Common myeloid progenitor, CD34-positive (primary cell): ENCODE measurements around the gene LCE6A.

ENCODE experiments used
- CTCF ChIA-PET: fragments of 350-600 bp; sonication (Branson Sonifier 250); formaldehyde crosslinking; loops from one replicate; lab custom pipeline; 2021; ENCODE audit warnings: antibody characterized with exemption; lab: Charles Lee
- POLR2A ChIA-PET: fragments of 350-600 bp; sonication (Branson Sonifier 250); formaldehyde crosslinking; loops from one replicate; lab custom pipeline; 2021; ENCODE audit warnings: antibody characterized with exemption; lab: Charles Lee
- DNase-seq, 3 donors: peaks; one replicate each; pipeline versions ENCODE4 v3.0.0 to v3.0.0-alpha.2; 2013
- H3K27ac ChIP-seq, 2 experiments: 1 replicate in 1 of 2; 2 replicates in 1 of 2; pipeline ENCODE4 v1.7.0; 2013; ENCODE audit warnings: inconsistent platforms in 2 of 2, low read length in 2 of 2, mild to moderate bottlenecking in 2 of 2, low read depth in 1 of 2, moderate library complexity in 1 of 2; ENCODE audit not compliant: severe bottlenecking in 2 of 2, insufficient read depth in 1 of 2, poor library complexity in 1 of 2
- H3K27me3 ChIP-seq, 5 experiments: replicated peaks in 2 of 5; 1 replicate in 3 of 5; 2 replicates in 2 of 5; pipeline versions ENCODE4 v1.6.1 to v1.7.0; 2013; ENCODE audit warnings: low read length in 4 of 5, mild to moderate bottlenecking in 2 of 5, moderate library complexity in 2 of 5, inconsistent platforms in 1 of 5; ENCODE audit not compliant: insufficient read depth in 5 of 5, control insufficient read depth in 4 of 5
- H3K36me3 ChIP-seq, 4 experiments: 1 replicate in 2 of 4; 2 replicates in 2 of 4; pipeline versions ENCODE4 v1.6.1 to v1.7.0; 2013; ENCODE audit warnings: low read length in 3 of 4, control low read depth in 1 of 4, mild to moderate bottlenecking in 1 of 4; ENCODE audit not compliant: control insufficient read depth in 4 of 4, insufficient read depth in 4 of 4
- H3K4me1 ChIP-seq, 4 experiments: 1 replicate in 3 of 4; 2 replicates in 1 of 4; pipeline versions ENCODE4 v1.6.1 to v1.7.1; 2013; ENCODE audit warnings: low read length in 3 of 4, mild to moderate bottlenecking in 3 of 4, control low read depth in 1 of 4, inconsistent platforms in 1 of 4, moderate library complexity in 1 of 4; ENCODE audit not compliant: control insufficient read depth in 4 of 4, insufficient read depth in 4 of 4; ENCODE audit errors: control extremely low read depth in 1 of 4
- H3K4me3 ChIP-seq, 7 experiments: 1 replicate in 4 of 7; 2 replicates in 3 of 7; pipeline versions ENCODE4 v1.5.1 to v1.7.0; 2013; ENCODE audit warnings: mild to moderate bottlenecking in 7 of 7, low read length in 6 of 7, moderate library complexity in 6 of 7, inconsistent platforms in 2 of 7, low read depth in 2 of 7, control low read depth in 1 of 7; ENCODE audit not compliant: insufficient read depth in 4 of 7, control insufficient read depth in 1 of 7; ENCODE audit errors: extremely low read depth in 1 of 7
- H3K9me3 ChIP-seq, 5 experiments: 1 replicate in 4 of 5; 2 replicates in 1 of 5; pipeline versions ENCODE4 v1.6.1 to v1.7.1; 2013; ENCODE audit warnings: low read length in 4 of 5, mild to moderate bottlenecking in 2 of 5, inconsistent platforms in 1 of 5, low read depth in 1 of 5, moderate library complexity in 1 of 5; ENCODE audit not compliant: control insufficient read depth in 4 of 5, insufficient read depth in 2 of 5; ENCODE audit errors: control extremely low read depth in 1 of 5
- WGBS: methylation state at CpG from one replicate; pipeline ENCODE4 v1.1.5; 2013; ENCODE audit not compliant: insufficient coverage; 5-methylcytosine and 5-hydroxymethylcytosine counted together

LCE6A gene

DNA sequence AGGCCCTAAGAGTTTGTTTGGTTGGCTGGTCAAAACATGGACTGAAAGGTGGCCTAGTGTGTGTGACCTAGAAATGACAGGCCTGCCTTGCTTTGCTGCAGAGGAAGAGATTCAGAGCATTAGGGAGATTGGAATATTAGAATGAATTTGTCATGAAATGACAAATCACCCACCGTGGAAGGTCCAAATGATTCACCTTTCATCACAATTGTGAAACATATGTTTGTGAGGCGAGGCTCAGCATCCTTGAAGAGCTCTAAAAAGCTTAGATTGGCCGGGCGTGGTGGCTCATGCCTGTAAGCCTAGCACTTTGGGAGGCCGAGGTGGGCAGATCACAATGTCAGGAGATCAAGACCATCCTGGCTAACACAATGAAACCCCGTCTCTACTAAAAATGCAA is 25.3 kb upstream of the LCE6A start:
- Histone ChIP-seq H3K4me3 (no peak overlapping the region), H3K4me1 (no peaks in the 10 kb centered on the region), H3K9me3 (no peaks in the 10 kb centered on the region), H3K36me3 (no peaks in the 10 kb centered on the region), H3K27ac (no peak overlapping the region), H3K27me3 (peaks cover 0 to 1% (median 0%) of the 10 kb centered on the region in 5 experiments)
- ChIA-PET POLR2A (no interaction called here), CTCF (no interaction called here)
- DNase-seq: no peak
- 93% methylated on average over 6 of the region's 6 CpGs for WGBS

DNA sequence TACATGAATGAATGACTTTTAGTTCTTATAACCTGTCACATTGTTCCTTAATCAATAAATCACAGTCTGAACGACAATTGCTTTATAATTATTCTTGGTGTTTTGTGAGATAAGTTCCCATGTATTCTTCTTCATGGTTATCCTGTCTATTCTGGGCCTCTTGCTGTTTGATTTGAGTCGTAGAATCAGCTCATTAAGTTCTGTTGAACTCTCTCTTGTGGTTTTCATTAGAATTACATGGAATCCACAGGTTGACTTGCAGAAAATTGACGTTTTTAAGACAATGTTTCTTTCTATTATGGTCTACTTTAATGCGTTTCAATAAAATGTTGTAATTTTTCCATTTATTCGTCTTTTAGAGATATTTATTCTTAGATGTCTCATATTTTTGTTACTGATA is 19.4 kb upstream of the LCE6A start:
- no peaks in the 10 kb centered on the region for H3K9me3 ChIP-seq
- no peak overlapping the region for H3K27ac ChIP-seq
- no peak for DNase-seq
- peaks cover 0 to 13% (median 8%) of the 10 kb centered on the region in 5 experiments for H3K27me3 ChIP-seq
- no peak overlapping the region for H3K4me3 ChIP-seq
- H3K4me1 ChIP-seq: no peaks in the 10 kb centered on the region
- CTCF ChIA-PET: no interaction called here
- no CpG with 5 or more reads among the region's 5 CpGs for WGBS
- H3K36me3 ChIP-seq: no peaks in the 10 kb centered on the region
- POLR2A ChIA-PET: no interaction called here

DNA sequence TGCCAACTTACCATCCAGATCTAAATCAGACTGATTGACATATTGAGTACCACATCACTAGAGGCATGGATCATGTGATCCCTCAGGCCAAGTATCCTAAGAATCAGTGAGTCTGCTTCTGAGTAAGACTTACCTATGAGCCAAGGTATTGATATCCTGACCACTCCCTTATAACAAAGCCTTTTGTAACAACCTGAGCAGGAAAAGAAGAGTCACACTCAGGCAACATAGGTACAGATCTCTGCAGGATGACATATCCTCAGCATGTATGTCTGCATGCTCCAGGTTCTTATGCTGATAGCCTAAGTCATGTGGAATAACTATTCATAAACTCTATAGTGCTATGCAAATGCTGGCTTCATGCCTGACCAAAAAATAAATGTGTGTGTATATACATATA is 17.7 kb upstream of the LCE6A start:
- no peaks in the 10 kb centered on the region for H3K4me1 ChIP-seq
- ChIA-PET POLR2A (no interaction called here), CTCF (no interaction called here)
- H3K9me3 ChIP-seq: no peaks in the 10 kb centered on the region
- no peak overlapping the region for H3K27ac ChIP-seq
- no peak for DNase-seq
- no peaks in the 10 kb centered on the region for H3K36me3 ChIP-seq
- H3K4me3 ChIP-seq: no peak overlapping the region
- peaks cover 0 to 13% (median 10%) of the 10 kb centered on the region in 5 experiments for H3K27me3 ChIP-seq

DNA sequence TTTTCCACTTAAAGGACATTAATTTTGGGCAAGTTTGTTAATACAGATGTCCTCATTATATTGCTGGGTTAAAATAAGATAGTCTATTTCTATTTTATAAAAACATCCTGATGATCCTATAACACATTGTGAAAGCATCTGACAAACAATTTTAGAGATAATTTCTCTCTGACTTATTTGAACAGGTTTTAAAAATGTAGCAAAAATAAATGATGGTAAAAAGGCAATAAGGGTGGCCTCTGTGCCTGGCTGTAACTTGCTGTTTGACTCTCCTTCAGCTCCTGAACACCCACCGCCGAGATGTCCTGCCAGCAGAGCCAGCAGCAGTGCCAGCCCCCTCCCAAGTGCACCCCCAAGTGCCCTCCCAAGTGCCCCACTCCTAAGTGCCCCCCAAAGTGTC is 15.5 kb upstream of the LCE6A start, which contains the start of gene LCE1A:
TSS of gene LCE1A (plus strand) at position 301 of the 400 bp plus-strand sequence. CDS start at position 301, 0 bp downstream.
- no peaks in the 10 kb centered on the region for H3K36me3 ChIP-seq
- peaks cover 0 to 13% (median 10%) of the 10 kb centered on the region in 5 experiments for H3K27me3 ChIP-seq
- DNase-seq: no peak
- H3K27ac ChIP-seq: no peak within 1 kb of the TSS
- CTCF ChIA-PET: no interaction called here
- no peak within 1 kb of the TSS for H3K4me3 ChIP-seq
- WGBS: 80% methylated on average over 2 of the region's 2 CpGs
- no peaks in the 10 kb centered on the region for H3K9me3 ChIP-seq
- no peaks in the 10 kb centered on the region for H3K4me1 ChIP-seq
- POLR2A ChIA-PET: no interaction called here

DNA sequence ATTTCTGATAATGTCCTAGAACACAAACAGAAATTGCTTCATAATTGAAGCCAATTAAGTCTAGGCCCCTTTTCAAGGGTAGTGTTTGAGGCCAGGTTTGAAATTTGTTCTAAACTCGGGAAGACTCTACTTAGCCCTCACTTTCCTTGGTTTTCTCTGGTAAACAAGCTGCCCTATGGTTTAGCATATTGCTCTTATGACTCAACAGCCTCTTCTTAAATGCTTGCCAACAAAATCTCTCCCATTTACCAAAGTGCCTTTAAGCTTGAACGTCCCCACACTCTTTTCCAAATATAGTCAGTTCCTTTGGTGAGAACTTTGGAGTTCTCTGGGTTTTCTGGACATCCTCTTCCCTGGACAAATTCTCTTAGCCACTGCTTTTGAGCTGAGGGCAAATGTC is 5.8 kb upstream of the LCE6A start:
- WGBS: 73% methylated on average over 2 of the region's 2 CpGs
- ChIA-PET POLR2A (no interaction called here), CTCF (no interaction called here)
- Histone ChIP-seq H3K27ac (no peak overlapping the region), H3K4me1 (no peaks in the 10 kb centered on the region), H3K9me3 (no peaks in the 10 kb centered on the region), H3K36me3 (no peaks in the 10 kb centered on the region), H3K4me3 (no peak overlapping the region), H3K27me3 (peaks cover 0 to 3% (median 2%) of the 10 kb centered on the region in 5 experiments)
- no peak for DNase-seq

DNA sequence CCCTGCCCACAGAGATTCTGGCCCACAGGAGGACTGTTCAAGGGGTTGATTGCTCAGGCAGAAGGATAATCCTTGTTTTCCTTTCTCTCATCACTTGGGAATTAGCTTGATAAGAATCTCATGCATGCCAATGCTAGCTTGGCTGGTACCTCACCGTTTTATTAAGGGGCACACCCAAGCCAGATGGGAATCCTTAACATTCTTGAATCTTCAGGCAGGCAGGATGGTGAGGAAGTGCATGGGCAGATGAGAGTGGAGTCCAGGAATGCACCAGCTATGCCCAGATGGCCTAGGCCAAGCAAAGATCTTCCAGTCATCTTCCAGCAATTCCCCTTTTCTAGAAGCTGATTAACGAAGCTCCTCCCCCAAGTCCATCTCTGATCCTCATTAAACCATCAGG is 13.0 kb downstream of the LCE6A start:
- ChIA-PET CTCF (interaction anchor here (1.2 kb wide), 1 partner anchor 13 kb away, joined by 3 read pairs; no protein-coding TSS in a partner anchor), POLR2A (no interaction called here)
- DNase-seq: no peak
- 68% methylated on average over 2 of the region's 2 CpGs for WGBS
- Histone ChIP-seq H3K36me3 (no peaks in the 10 kb centered on the region), H3K27ac (no peak overlapping the region), H3K27me3 (no peaks in the 10 kb centered on the region), H3K9me3 (no peaks in the 10 kb centered on the region), H3K4me3 (no peak overlapping the region), H3K4me1 (no peaks in the 10 kb centered on the region)

DNA sequence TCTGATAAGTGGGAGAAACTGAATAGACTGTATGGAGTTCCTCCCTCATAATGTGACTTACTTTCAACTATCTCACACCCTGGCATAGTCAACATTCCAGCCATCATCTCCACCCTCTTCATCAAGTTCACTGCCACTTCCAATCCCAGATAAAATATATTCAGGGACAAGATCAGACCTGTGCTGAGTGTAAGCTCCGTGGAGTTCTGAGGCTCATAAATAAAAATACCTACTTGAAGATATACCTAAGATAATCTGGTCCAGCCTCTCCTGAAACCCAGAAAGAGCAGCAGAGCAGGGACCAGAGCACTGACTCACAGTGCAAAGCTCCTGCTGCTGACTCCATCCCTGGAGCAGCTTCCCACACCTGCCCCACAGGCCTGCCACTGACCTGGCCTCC is 15.4 kb downstream of the LCE6A start:
- WGBS: no CpG with 5 or more reads among the region's 1 CpG
- no peaks in the 10 kb centered on the region for H3K36me3 ChIP-seq
- H3K27ac ChIP-seq: no peak overlapping the region
- peaks cover 0 to 6% (median under 1%) of the 10 kb centered on the region in 5 experiments for H3K27me3 ChIP-seq
- H3K4me1 ChIP-seq: no peaks in the 10 kb centered on the region
- ChIA-PET CTCF (no interaction called here), POLR2A (no interaction called here)
- no peaks in the 10 kb centered on the region for H3K9me3 ChIP-seq
- DNase-seq: no peak
- no peak overlapping the region for H3K4me3 ChIP-seq
